Peyer's patch (tissue), 4 donors: ENCODE measurements around the gene CELF6.

Experiments used
- POLR2A ChIP-seq, 2 donors: fragments of 450-650 bp; IDR thresholded peaks; one replicate each; pipeline ENCODE4 v1.5.1; 2017; ENCODE audit warnings: antibody characterized with exemption in 2 of 2, mild to moderate bottlenecking in 2 of 2, moderate library complexity in 2 of 2
- TF ChIP-seq, protein P1 (sequence below), 6 experiments: fragments of 450-650 bp in 4 of 6; fragments of 200-600 bp in 2 of 6; sonication (generic) in 1 of 6; IDR thresholded peaks; one replicate each; pipeline ENCODE4 v1.5.1; 2017 to 2019; ENCODE audit warnings: antibody characterized with exemption in 6 of 6, mild to moderate bottlenecking in 3 of 6, moderate library complexity in 1 of 6

DNA sequence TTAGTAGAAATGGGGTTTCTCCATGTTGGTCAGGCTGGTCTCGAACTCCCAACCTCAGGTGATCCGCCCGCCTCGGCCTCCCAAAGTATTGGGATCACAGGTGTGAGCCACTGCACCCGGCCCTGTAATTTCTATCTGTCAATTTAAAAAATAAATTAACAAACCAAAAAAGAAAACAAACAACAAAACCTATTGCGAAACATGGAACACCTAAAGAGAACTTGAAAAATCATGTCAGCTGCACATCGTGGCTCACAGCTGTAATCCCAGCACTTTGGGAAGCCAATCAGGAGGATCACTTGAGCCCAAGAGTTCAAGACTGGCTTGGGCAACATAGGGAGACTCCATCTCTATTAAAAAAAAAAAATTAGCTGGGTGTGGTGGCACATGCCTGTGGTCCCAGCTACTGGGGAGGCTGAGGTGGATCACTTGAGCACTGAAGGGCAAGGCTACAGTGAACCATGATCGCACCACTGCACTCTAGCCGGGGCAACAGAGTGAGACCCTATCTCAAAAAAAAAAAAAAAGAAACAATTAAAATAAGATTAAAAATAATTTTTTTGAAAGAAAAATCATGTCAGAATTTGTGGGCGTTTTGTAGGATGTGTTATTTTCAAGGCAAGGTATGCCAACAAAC is 67.2 kb downstream of the CELF6 start:
- TF ChIP-seq, protein P1, sequence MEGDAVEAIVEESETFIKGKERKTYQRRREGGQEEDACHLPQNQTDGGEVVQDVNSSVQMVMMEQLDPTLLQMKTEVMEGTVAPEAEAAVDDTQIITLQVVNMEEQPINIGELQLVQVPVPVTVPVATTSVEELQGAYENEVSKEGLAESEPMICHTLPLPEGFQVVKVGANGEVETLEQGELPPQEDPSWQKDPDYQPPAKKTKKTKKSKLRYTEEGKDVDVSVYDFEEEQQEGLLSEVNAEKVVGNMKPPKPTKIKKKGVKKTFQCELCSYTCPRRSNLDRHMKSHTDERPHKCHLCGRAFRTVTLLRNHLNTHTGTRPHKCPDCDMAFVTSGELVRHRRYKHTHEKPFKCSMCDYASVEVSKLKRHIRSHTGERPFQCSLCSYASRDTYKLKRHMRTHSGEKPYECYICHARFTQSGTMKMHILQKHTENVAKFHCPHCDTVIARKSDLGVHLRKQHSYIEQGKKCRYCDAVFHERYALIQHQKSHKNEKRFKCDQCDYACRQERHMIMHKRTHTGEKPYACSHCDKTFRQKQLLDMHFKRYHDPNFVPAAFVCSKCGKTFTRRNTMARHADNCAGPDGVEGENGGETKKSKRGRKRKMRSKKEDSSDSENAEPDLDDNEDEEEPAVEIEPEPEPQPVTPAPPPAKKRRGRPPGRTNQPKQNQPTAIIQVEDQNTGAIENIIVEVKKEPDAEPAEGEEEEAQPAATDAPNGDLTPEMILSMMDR (IDR thresholded peaks at IDR 0.05), result no peak
- no peak for TF ChIP-seq POLR2A (IDR thresholded peaks at IDR 0.05)
